ENCODE results near the gene SLC25A11. TPM values are rescaled to one million over a fixed set of nuclear protein-coding genes. Genes with fewer than 3 reads are reported as not detected.

Gene SLC25A11
- total RNA-seq, 1 experiment from 2014 or later = 65.9 TPM

GRCh38 chr17:4897198-4897687 is 42.6 kb downstream of the SLC25A11 start:
- intact Hi-C loops (cut with micrococcal nuclease; ENCODE audit: unreplicated experiment) = no loop called here
- in situ Hi-C loops (cut with HindIII; ENCODE audit: low pct_unique_long_range_greater_than_20kb, low sequenced_read_pairs) = no loop called here
- ChIA-PET CTCF (no interaction called here), POLR2A (no interaction called here)
- H3K27ac ChIP-seq (ENCODE audit: low read length) = no peak overlapping the region
- H3K9me3 ChIP-seq (ENCODE audit: control insufficient read depth, insufficient read depth, low read depth, low read length) = no peaks in the 10 kb centered on the region
- H3K4me3 ChIP-seq (ENCODE audit: low read depth in 2 of 2, low read length in 2 of 2) = no peak overlapping the region
- no peak for DNase-seq (ENCODE audit: low read depth, low spot score)
- H3K4me1 ChIP-seq (ENCODE audit: control insufficient read depth, insufficient read depth, low read length) = no peaks in the 10 kb centered on the region; the same call in 1 of the 2 replicates
- TF ChIP-seq TCF7L2 (IDR thresholded peaks at IDR 0.05; ENCODE audit: low read depth, low read length) (no peak), POLR2AphosphoS5 (IDR thresholded peaks at IDR 0.05; ENCODE audit: low read depth, low read length) (no peak), REST (IDR thresholded peaks at IDR 0.05; ENCODE audit: insufficient read depth in 1 of 2, low read depth in 2 of 2, low read length in 1 of 2) (no peak), CTCF (IDR thresholded peaks at IDR 0.05) (no peak)
- H3K36me3 ChIP-seq (ENCODE audit: control insufficient read depth, insufficient read depth, low read length) = no peaks in the 10 kb centered on the region
- no TSS peak for BruUV-seq (replicated peaks)
- no peak for ATAC-seq
- H3K27me3 ChIP-seq (ENCODE audit: control insufficient read depth, insufficient read depth, low read length) = no peaks in the 10 kb centered on the region

- no TSS peak for BruUV-seq (replicated peaks)
- H3K4me1 ChIP-seq (ENCODE audit: control insufficient read depth, insufficient read depth, low read length) = no peaks in the 10 kb centered on the region; the same call in 1 of the 2 replicates
- DNase-seq (ENCODE audit: low read depth, low spot score) (no peak), ATAC-seq (no peak)
- intact Hi-C loops (cut with micrococcal nuclease; ENCODE audit: unreplicated experiment) = no loop called here
- ChIA-PET POLR2A (no interaction called here), CTCF (interaction anchor here (0.6 kb wide), 1 partner anchor 11 kb away, joined by 7 read pairs; no protein-coding TSS in a partner anchor)
- H3K9me3 ChIP-seq (ENCODE audit: control insufficient read depth, insufficient read depth, low read depth, low read length) = no peaks in the 10 kb centered on the region
- in situ Hi-C loops (cut with HindIII; ENCODE audit: low pct_unique_long_range_greater_than_20kb, low sequenced_read_pairs) = no loop called here
- no peaks in the 10 kb centered on the region for H3K27me3 ChIP-seq (ENCODE audit: control insufficient read depth, insufficient read depth, low read length)
- H3K4me3 ChIP-seq (ENCODE audit: low read depth in 2 of 2, low read length in 2 of 2) = no peak overlapping the region
- no peak overlapping the region for H3K27ac ChIP-seq (ENCODE audit: low read length)
- no peaks in the 10 kb centered on the region for H3K36me3 ChIP-seq (ENCODE audit: control insufficient read depth, insufficient read depth, low read length)
- TF ChIP-seq CTCF (IDR thresholded peaks at IDR 0.05) (0 out of 2 replicates have a peak, but pooled peaks have one; percentile 6), POLR2AphosphoS5 (IDR thresholded peaks at IDR 0.05; ENCODE audit: low read depth, low read length) (no peak)
Observed at GRCh38 chr17:4896332-4897197, 43.3 kb downstream of the SLC25A11 start.
